HL-60 (cell line): ENCODE data around the gene LRRN4CL.
A peak's percentile ranks its signal among the peaks of the same experiment; 100 is the strongest.

Source experiments
- DNase-seq, 2 experiments: peaks; one replicate each; pipeline ENCODE4 v3.0.0-alpha.2; 2010 to 2020; ENCODE audit warnings: low read depth in 1 of 2, low spot score in 1 of 2
- H3K27ac ChIP-seq: fragments of 250-450 bp; sonication (Bioruptor Pico); replicated peaks from 2 replicates; pipeline ENCODE4 v1.5.1; 2020; ENCODE audit warnings: mild to moderate bottlenecking, moderate library complexity
- H3K27me3 ChIP-seq: fragments of 250-450 bp; sonication (Bioruptor Pico); 2 replicates; pipeline ENCODE4 v1.5.1; 2021; ENCODE audit warnings: mild to moderate bottlenecking, moderate library complexity; ENCODE audit not compliant: insufficient read depth, poor library complexity, severe bottlenecking
- H3K4me3 ChIP-seq: replicated peaks from 2 replicates; pipeline ENCODE4 v1.5.1; 2011; ENCODE audit warnings: mild to moderate bottlenecking, control low read depth, low read length; ENCODE audit not compliant: insufficient read depth
- CTCF ChIP-seq: IDR thresholded peaks from one replicate; pipeline ENCODE4 v1.5.1; 2011; ENCODE audit warnings: low read length, control low read depth, inconsistent platforms; ENCODE audit not compliant: insufficient read depth
- GABPA ChIP-seq: IDR thresholded peaks from 2 replicates; pipeline ENCODE4 v1.6.1; 2012; ENCODE audit warnings: low read depth
- POLR2AphosphoS5 ChIP-seq: IDR thresholded peaks from 2 replicates; pipeline ENCODE4 v1.6.1; 2012; ENCODE audit warnings: low read depth
- REST ChIP-seq: IDR thresholded peaks from 2 replicates; pipeline ENCODE4 v1.6.1; 2012; ENCODE audit warnings: low read depth; ENCODE audit not compliant: insufficient replicate concordance
- SPI1 ChIP-seq: IDR thresholded peaks from 2 replicates; pipeline ENCODE4 v1.6.1; 2012; ENCODE audit warnings: low read depth, mild to moderate bottlenecking, borderline replicate concordance

LRRN4CL gene

GRCh38 chr11:62708392-62708791 lies 19.1 kb upstream of the LRRN4CL start:
- H3K27ac ChIP-seq: no peak overlapping the region
- TF ChIP-seq POLR2AphosphoS5 (no peak), SPI1 (no peak), REST (no peak), CTCF (no peak), GABPA (no peak)
- DNase-seq: no peak
- H3K4me3 ChIP-seq: no peak overlapping the region
- no peaks in the 10 kb centered on the region for H3K27me3 ChIP-seq

DNA sequence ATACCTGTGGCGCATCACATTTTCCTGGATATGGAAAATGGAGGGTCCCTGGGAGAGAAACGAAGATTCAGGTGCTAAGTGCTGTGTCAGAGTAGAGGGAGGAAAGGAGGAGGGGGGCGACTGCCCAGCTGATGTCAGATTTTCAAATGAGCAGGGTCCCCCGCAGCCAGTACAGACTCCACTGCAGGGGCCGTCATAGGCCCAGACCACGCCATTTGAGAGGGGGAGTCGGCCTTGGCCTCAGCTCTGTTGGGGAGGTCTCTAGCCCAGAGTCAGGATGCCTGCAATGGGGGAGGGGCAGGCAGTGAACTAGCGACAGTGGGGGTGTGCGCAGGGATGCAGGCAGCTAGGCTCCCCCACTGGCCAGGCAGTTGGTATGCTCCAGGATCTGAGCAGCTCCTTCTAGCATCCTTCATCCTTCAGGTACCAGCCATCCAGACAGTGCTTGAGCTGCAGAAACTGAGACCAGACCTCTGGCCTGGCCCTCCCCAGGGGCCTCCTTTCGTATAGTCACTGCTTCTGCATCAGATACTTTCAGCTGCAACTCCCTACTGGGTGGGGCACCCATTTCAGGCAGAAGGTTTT lies 18.0 kb upstream of the LRRN4CL start, which contains the start of the genes BSCL2 and GNG3:
TSS of gene BSCL2 (minus strand) at position 148 of the 585 bp plus-strand sequence. CDS start 229 bp downstream, outside the sequence.
TSS of gene GNG3 (plus strand) at position 400 of the 585 bp plus-strand sequence. CDS start 620 bp downstream, outside the sequence.
- DNase-seq: no peak
- Histone ChIP-seq H3K4me3 (peak within 1 kb of the TSS; percentile 24), H3K27me3 (no peaks in the 10 kb centered on the region), H3K27ac (no peak within 1 kb of the TSS)
- TF ChIP-seq CTCF (no peak), REST (no peak), POLR2AphosphoS5 (no peak), GABPA (no peak), SPI1 (no peak)

DNA sequence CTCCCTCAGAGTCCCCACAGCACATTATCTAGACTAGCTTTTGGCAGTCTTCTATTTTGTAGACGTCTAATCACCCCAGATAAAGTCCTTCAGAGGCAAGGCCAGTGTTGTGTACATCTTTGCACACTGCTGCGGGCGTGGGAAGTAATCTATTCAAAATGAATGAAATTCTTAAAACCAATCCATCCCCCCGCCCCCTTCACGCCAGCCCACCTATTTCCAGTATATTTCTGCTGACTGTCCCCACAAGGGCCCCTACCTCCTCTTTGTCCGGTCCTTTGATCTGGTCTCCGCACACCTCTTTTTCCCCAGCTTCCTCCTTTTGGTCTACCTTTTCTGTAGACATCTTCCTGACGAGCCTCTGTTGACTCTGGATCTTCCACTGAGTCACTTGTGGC lies 17.5 kb upstream of the LRRN4CL start:
- H3K27me3 ChIP-seq: no peaks in the 10 kb centered on the region
- TF ChIP-seq POLR2AphosphoS5 (no peak), SPI1 (no peak), GABPA (no peak), REST (no peak), CTCF (no peak)
- H3K27ac ChIP-seq: no peak overlapping the region
- H3K4me3 ChIP-seq: no peak overlapping the region
- DNase-seq: no peak
